Gastroesophageal sphincter (tissue), 3 donors: ENCODE data around the gene SF3B2.

Experiments used
- CTCF ChIP-seq, 4 experiments: fragments of 200-600 bp in 2 of 4; fragments of 450-650 bp in 2 of 4; sonication (generic) in 1 of 4; IDR thresholded peaks; one replicate each; pipeline ENCODE4 v1.5.1; 2017 to 2019; ENCODE audit warnings: antibody characterized with exemption in 4 of 4, mild to moderate bottlenecking in 2 of 4, moderate library complexity in 2 of 4
- EP300 ChIP-seq: sonication (generic); formaldehyde crosslinking; IDR thresholded peaks from one replicate; pipeline ENCODE4 v1.6.1; 2017; ENCODE audit warnings: antibody characterized with exemption, mild to moderate bottlenecking
- POLR2A ChIP-seq, 2 donors: fragments of 450-650 bp; IDR thresholded peaks; one replicate each; pipeline ENCODE4 v1.6.1; 2017; ENCODE audit warnings: antibody characterized with exemption in 2 of 2, mild to moderate bottlenecking in 2 of 2, moderate library complexity in 1 of 2
- POLR2AphosphoS5 ChIP-seq: sonication (generic); formaldehyde crosslinking; IDR thresholded peaks from one replicate; pipeline ENCODE4 v1.6.1; 2017; ENCODE audit warnings: antibody characterized with exemption

GRCh38 chr11:66089067-66089466, 36.9 kb downstream of the SF3B2 start:
- no peak for TF ChIP-seq POLR2A (IDR thresholded peaks at IDR 0.05)
- no peak for TF ChIP-seq POLR2AphosphoS5
- TF ChIP-seq CTCF (IDR thresholded peaks at IDR 0.05), result no peak
- no peak for TF ChIP-seq EP300
